ENCODE results near the gene FBN1.

FBN1 gene

DNA sequence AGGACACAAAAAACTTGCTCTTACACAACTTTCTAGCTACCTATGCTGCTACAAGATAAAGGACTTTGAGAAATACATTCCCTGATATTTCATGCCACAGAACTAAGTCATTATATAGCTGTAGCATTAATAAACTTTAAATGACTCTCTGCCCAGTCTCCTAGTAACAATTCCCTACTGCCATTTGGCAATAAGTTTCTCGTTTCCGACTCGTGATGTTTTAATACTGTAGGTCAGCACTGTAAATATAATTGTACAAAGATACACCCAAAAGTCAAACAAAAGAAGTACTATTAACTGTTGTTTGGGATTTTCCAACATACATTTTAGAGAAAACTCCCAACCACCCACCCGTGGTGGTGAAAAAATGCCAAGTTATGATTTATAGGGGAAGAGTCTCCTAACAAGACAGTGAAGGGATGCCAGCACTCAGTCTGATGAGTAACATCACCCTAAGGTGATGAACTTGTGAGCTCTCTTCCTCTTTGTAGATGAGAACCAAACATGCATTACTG is 182.1 kb downstream of the FBN1 start:
- no peak for DNase-seq

DNA sequence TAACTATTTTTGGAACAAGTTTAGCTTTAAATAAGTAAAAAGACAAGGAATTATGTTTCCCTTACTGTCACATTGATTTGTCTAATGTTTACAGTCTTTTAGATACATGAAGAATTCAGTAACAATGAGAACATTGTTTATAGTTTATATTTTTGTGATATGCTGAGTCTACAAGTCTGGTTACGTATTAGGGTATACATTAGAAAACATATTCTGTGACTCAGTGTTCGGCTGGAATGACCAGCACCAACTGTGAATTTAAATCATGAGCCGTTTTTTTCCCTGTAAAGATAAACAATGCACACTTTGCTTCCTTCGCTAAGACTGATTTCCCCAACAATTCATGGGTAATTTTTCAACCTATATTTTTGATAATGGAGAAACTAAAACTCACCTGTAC is 182.8 kb downstream of the FBN1 start:
- DNase-seq = no peak

DNA sequence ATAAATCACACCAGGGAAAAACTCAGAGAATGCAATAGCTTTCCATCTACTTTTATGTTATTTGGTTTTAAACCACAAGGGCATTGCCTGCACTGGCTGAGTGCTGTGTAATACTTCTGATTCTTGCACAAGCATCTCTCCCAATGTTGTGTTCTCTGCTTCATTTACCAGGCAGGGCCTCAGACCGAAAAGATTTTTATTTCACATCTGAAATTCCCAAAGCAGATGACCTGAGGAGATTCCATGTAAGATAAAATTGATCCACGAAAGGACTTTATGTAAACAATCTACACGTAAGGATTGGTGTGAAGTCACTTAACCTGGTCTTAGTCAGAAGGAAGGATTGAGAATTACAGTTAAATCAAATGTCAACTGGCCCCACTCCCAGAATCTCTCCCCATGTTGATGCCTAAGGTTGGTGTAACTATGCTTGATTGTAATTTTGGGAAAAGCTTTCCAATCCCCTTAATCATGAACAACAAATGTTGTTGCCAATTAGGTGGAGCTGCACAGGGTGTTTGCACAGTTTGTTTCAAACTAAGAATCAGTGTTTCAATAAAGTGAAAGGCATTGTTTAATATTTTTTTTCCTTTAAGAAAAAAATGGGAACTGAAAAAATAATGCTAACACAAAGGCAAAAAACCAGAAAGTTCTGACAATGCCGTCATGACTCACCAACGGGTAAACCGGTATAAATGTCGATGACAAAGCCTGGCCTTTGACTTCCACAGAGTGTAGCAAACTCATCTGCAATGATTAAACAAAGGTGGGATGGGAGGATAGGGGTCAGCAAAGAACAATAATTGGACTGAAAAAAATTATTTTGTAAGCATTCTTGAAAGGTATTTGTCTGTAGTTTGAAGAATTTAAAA is 185.7 kb downstream of the FBN1 start:
- DNase-seq = no peak

DNA sequence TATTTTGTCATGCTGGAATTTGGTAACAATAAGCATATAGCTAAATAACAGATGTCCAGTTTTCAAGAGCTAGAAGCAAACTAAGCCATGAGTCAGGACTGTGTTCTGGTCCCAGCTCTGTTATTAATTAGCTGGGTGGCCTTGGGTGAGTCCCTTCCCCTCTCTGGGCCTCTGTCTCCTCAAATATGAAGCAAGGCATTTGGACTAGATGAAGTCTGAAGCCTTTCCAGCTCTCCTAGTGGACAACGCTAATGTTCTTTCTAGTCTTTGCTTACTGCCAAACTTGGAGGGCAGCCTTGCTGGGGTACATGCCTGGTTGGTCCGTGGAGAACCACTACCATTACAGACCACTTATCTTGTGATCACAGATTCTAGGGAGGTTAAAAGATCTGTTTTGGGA is 186.6 kb downstream of the FBN1 start:
- DNase-seq = no peak

DNA sequence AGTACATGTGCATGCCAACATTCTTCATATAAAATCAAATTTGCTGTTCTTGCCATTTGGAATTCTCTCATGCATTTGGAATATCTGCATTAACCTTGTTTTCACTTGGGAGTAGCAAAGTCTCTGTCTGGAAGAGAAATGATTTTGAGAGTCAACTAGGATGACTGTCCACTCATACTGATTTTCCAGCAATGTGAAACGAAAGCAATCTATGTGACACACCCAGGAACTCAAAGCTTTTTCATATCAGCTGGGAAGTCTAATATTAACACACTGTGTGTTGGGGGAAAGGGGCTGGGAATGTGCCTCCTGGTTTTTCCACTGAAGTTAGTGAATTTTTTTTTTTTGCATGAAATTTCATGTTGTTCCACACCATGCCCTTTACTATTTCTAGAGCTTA is 189.4 kb downstream of the FBN1 start:
- DNase-seq = no peak

DNA sequence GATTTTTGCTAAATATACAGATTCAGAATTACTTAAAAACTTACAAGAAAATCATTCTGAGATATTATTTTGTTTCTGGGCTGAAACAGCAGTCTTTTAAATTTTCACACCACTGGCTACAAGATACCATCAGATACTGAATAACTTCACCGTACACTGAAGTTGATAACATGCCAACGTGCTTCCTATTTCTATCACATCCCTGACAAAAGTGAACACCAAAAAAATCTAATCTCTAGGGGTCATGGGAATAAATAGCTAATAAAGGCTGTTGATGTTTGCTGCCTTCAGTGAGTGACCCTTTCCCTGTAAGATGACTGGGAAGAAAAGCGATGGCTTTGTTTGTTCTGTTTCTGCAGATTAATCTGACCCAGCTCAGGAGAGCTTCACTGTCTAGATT is 193.8 kb downstream of the FBN1 start:
- no peak for DNase-seq

DNA sequence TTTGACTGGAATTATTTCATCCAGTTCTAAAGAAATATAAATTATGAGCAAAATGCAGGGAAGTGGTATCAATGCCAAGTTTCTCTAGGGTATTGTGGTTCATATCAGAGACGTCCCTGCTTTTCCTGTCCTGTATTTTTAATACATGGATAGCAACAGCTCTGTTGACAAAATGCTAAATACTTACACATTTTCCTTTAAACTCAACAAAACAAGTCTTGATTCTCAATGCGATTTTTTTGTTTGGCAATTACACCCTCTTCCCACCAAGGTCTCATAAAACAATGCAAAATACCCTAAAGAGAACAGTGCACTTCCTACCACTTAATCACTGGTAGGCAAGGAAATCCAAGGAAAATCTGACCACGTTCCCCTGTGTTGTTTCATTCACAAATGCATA is 194.3 kb downstream of the FBN1 start:
- no peak for DNase-seq

DNA sequence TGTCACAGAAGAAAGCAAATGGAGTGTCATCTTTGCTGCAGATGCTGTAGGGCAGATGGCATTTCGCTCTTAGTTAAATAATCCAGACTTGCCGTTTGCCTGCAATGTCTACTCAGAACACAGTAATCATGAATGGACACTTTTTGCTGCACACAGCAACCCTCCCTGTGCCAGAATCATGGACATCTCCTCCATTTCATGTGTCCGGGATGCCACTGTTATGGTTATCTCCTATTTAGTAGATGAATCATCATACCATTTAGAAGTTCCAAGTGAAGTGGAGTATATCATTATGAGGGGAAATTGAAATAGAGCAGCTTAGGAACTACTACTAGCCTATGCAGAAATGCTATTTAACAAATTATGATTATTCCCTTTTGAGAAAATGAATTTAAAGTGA is 195.8 kb downstream of the FBN1 start:
- DNase-seq = no peak

DNA sequence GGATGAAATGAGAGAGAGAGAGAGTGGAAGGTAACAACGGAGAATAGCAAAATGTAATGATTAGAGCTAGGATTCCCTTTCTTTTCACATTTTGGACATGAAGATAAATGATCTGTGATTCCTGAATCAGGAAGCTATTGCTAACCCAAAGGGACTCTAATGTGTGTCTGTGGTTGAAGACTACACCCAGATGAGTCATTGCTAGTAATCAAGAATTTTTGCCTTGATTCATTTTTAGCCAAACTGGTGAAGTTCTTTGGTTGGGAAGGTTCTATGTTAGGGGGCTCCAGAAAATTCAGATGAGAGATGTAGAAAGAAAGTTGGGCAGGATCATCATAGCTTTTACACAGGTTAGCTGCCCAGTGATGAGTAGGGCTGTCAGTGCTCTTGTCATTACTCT is 197.9 kb downstream of the FBN1 start:
- DNase-seq = no peak

DNA sequence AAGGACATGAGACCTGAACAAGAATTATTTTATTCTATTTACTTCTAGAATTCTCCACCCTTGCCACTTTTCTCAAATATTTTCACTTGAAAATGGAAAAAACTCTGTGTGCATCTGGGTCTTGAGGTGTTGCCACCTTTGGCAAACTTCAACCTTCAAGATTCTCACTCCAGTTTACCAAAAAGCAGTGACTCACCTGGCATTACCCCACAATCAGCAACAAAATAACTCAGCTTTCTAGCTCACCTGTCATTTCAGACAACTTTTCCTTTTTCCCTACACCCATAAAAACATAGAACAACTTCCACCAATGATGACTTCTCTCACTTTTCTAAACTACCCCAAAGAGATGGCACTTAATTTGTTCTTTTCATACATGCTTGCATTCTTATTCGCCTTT is 198.5 kb downstream of the FBN1 start:
- DNase-seq = no peak

DNA sequence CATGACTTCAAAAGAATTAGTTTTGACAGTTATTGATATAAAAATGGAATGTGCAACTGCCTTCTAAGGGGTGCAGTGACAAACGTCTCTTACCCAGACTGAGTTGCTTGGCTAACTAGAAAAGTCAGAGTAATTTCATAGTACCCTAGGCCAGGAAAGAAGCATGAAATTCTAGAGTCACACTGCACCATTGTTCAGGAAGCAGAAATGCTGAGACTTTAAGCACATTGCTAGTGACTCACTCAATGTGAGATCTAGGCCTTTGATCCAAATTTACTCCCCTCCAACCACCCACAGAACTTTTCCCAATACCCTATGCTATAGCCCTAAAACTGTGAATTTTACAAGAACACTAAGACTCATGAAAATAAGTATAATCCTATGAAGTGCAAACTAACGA is 203.5 kb downstream of the FBN1 start:
- no peak for DNase-seq

DNA sequence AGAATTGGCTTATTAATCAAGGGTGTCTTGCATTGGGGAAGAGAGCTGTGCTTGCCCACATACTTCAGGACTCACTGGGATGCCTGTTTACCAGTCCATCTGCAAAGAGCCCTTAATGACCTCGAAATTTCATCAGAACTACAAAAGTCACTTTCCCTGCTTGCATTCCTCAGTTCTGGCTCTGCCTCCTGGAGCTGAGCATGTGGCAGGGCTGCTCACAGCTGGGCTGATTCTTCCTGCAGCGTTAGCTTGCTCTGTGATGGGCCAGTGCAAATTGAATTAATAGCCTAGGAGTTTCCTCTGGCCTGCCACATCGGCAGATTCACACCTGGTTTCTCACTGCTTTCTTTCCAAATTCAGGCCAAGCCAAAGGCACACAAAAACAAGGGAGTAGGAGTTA is 205.4 kb downstream of the FBN1 start:
- no peak for DNase-seq

DNA sequence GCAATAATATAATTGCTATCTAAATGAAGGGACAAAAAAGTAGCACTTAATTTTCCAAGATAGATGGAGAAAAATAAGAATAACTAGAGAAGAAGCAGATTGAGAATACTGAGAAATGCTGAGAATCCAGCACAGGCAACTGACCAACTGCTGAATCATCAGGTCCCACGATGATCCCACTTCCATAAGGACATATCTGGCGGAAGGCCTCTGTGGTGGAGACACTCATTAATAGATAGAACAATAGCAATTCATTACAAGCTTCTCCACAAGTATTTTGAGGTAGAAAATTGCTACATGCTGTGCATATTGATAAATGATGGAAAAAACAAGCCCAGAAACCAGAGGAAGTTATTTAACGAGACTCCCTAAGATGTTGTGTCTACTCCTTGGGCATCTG is 208.3 kb downstream of the FBN1 start:
- no peak for DNase-seq

DNA sequence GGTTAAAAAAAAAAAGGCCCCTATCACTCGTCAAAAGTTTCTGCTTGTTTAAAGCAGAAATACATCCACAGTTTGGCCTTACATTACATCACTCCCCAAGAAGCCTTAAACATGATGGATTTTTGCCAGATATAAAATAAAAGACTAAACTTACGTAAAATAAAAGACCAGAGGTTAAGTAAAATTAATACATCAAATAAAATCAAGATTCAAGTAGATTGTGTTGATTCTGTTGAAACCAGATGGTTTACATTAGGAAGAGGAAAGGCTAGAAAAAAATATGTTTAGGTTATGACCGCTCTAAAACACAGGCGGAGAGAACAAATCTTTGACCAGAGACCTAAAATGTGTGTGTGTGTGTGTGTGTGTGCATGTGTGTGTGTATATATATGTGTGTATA is 210.2 kb downstream of the FBN1 start:
- DNase-seq = no peak

DNA sequence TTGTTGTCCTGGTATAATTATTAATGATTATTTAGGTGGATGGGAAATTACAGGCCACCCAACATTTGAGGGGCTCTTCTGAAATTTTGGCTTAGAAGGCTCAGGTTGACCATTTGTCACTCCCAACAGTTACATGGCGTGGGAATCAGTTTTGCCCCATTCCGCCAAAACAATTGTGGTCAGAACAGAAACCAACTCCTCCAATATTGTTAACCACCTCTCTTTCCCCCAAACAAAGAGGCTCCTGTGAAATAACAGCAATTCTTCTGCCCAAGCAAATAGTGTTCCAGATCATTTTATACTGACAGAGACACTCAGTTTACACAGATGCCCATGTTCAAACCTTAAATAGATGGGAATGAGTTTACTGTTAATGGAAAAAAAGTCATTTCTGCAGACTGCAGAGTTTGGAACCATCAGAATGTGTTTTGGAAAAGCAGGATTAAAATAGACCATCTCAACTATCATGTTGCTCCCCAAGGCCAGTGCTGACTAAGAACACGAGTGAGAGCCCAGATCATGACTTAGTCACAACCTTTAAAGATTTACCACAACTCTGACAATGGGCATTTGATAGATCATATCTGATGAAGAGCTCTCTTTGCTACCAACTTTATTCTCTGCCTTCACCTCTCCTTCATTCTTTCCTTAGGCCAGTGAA is 212.2 kb downstream of the FBN1 start:
- DNase-seq = peak in 1 of 5 experiments; percentile 45

DNA sequence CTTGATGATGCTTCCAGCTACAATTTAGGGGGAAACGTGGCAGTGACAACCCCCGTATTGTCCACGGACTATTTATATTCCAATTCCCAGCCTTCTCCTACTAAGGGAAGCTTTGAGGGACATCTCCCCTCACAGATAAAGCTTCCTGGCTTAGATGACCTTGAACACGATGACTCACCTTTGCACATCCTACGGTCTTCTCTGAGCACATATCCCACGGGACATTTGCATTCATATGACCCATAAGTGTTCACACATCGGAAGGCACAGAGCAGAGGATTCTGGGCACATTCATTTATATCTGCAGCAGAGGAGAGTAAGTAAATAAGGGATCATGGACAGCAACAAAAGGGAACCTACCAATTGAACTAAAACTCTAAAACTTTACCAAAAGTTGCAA is 212.8 kb downstream of the FBN1 start:
- DNase-seq = no peak

DNA sequence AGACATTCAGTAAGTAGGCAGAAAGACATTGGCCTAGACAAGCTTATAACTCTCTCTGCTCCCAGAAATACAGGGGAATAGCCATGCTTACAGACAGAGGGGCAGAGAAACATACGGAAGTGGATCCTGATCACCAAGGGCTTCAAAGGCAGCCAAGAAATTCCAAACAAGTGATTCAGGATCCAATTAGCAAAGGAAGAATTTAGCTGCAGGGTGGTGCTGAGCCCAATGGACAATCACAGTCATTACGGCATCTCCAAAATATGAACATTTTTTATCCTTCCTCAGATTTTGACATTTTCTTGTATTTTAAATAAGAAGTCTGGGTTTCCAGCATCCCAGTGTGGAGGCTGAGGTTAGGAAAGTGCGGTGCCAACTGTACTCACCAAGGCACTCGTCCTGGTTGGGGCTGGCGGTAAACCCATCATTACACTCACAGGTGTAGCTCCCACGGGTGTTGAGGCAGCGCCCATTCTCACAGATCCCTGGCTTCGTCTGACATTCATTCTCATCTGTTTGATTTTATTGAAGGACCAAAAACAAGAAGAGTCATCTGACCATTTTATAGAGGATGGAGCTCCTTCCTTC is 217.5 kb downstream of the FBN1 start:
- DNase-seq = no peak

DNA sequence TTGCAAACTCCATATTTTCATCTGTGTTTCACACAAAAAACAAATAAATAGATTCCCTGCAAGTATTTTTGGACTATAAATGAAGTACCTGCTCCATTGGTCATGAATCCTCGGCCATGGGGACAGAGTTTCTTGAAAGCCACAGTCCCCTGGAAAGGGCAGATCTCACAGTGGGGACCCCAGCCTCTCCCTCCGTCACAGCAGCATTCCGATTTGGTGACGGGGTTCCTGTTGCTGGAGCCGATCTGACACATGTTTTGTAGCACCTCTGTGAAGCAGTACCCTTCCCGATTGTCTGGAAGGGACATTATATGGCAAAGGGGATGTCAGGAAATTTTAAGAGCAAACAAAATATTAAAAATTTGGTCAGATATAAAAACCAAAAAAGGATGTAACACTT is 218.0 kb downstream of the FBN1 start:
- no peak for DNase-seq

DNA sequence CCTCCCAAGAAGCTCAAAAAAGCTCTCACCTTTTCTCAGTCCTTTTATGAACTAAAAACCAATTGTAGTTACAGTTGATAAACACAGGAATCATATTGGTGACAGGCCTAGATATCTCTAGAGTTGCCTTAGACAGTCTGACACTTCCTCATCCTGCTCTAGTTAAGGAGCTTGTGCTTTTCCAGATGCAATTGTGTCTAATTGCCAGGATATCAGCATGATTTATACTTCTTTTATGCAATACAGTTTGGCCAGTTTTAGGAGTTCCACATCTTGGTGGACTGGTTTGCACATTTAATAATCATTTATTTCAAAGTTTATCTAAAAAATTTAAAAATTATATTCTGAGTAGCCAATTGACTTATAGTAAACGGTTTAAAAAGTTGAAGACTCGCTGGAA is 218.6 kb downstream of the FBN1 start:
- no peak for DNase-seq

DNA sequence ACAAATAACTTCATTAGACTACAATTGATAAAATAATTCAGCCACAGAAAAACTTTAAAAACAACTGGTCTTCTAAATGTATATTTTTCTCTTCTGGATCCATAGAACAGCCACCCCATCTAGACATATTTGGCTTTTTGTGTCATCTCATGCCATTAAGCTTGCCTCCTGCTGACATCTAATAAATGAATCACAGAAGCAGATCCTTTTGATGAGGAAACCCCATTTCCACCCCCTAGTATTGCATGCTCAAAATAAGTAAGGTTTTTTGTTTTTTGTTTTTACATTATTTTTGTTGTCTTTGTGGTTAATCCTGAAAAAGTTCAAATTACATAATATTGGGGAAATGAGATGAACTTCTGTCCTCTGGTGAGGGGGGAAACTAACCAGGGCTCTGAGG is 219.5 kb downstream of the FBN1 start:
- no peak for DNase-seq

DNA sequence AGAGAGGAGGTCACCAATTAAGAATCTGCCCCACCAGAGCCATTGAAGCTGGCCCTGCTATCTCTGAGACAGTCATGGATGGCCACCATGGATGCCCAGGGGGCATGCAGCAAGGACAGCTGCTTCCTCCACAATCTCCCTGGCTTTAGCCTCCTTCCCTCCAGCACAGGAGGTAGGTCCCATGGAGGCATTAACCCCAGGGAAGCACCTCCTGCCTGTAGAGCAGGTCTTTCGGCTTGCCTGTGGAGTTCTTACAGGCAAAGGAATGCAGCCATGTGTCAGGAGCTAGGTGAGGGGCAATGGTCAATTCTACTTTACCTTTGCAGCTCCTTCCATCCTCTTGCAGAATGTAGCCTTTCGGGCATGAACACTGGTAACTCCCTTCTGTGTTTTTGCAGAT is 220.5 kb downstream of the FBN1 start:
- DNase-seq = no peak

DNA sequence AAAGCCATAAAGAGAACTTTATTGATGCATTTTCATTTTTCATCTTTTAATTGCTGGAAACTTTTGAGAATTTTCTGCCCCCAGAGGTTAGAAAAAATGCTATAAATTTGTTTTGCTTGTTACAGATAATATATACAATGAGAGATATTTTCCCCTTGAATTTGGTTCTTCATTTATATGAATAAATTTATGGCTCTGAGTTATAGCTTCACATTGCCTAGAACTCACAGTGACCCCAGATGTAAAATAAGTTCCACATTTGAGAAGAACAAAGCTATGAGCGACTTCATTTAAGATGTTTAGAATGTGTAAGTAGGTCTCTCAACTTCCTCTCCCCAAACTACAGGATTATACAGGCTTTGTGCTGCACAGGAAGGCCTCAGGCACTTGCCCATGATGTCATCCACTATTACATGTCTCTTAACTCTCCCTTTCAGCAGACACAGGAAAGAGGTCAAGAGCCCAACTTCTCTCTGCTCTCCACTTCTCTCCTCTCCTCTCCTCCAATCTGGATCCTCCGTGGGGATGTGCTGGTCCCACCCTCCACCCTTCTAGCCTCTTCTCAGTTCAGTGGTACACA is 221.5 kb downstream of the FBN1 start:
- no peak for DNase-seq

DNA sequence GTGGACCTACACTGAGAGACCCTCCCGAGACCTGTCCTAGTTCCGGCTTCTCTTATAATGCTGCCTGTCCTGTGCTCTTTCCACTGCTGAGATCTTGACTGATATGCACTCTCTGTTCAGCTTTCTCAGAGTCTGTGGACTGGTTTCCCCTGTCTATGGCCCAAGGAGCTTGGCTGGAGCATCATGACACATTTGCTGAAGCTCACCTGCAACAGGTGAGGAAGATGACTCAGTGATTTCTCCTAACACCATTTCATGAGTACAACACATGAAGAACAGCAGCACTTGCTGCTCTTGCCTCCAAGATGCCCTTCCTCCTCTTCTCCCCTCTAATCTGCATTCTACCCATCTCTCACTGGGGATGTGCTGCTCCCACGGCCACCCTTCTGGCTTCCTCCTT is 222.2 kb downstream of the FBN1 start:
- DNase-seq = no peak

DNA sequence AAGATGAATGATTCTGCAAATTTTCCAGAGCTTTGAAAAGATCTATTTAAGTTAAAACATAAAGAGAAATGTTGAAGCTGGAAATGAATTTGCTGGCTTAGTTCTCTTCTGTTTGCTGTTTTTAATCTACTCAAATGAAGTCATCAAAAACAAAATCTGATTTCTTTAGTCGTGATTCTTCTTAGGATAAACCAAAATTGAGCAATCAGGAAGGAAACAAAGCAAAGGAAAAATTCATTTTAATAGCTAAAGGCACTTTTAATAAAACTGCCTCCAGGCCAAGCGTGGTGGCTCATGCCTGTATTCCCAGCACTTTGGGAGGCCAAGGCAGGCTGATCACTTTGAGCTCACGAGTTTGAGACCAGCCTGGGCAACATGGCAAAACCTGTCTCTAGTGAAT is 223.1 kb downstream of the FBN1 start:
- DNase-seq = no peak

Measured in T-helper 2 cell (primary cell).